Anterior cingulate cortex (tissue), 58 donors: ENCODE results near the gene ARHGAP33.
"Not testable (repeated sequence)": the region's sequence is repeated elsewhere in the genome, so short reads cannot be mapped to it uniquely, and the experiment has no call there.

ENCODE experiments used
- DNase-seq, 58 donors: peaks; one replicate each; lab custom pipeline; 2025; lab: John Stamatoyannopoulos, UW

The ARHGAP33 gene

DNA sequence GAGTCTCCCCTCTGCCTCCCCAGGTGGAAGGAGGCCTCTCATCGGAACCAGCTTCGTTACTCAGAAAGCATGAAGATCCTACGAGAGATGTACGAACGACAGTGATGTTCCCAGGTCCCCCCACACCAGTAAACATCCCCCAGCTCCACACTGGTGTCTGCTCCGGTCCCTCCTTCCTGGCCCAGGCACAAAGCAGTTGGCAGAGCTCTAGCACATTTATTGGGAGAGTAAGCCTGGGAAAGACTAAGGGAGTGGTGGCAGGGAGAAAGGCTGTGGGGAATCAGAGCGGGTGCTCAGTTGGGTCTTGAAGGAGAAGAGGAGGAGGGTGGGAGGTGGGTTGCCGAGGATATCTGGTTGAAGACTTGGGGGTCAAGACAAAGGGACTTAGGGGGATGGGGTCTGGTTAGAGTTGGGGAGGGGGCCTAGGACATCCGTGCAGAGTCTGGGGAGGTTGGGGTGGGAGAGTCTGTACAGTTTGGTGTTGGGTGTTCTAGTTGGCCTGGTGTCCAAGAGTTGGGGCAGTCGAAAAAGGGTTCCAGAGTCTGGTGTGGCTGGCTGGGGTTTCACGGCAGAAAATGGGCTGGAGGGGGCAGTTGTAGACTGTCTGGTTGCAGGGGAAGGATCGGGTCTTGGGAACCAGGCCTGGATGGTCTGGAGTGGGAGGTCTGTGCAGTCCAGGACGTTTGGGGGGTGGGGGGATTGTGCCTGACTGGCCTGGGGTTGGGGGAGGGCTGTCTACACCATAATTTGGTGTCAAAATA is 20.8 kb upstream of the ARHGAP33 start:
- no peak for DNase-seq

DNA sequence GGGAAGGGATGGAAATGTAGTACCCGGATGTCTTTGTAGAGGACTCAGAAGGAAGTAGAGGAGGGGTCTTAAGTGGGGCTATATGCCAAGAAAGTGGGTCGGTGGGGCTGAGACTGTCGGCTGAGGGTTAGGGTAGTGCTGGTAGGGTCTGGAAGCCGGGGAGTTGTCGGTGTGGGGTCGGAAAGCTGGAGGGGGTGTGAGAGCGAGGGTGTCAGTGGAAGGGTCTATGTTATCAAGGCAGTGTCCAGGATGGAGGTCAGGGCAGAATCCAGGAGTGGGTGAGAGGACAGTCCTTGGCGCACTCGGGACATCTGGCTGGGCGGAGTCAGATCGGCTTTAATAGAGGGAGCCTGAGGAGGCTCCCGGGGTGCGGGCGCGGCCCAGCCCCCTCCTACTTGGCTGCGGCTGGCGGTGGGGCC is 20.2 kb upstream of the ARHGAP33 start:
- no peak for DNase-seq

DNA sequence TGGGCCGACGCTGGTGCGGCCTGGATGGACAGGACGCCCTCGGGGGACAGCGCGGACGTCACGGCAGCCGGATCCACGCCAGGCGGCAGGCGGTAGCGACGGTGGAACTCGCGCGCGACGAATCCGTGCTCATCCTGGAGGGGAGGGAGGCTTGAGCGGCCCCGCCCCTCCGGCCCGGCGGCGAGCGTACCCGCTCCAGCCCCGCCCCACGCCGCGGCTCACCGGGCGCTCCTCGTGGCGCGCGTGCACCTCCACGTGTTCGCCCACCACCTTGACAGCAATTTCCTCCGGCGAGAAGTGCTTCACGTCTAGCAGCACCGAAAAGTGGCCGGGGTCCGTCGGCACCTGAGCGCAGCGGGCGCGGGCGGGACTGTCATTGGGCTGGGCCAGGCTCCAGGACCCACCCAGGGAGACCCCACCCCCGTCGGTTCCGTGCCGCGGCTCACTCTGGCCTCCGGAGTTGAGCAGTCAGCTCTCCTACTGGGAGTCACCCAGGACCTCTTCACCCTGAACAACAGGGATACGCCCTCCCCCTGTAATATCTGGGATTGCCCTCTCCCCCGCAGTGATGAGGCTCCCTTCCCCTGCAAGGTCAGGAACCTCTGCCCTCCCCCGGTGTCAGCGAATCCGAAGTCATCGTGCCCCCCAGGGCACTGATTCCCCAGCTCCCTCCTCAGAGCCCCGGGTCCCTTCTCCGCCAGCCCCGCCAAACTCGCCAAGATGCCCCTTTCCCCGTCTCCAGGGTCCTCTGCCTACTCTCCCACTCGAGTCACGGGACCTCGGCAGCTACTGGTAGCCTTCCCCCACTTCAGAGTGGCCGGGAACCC is 19.6 kb upstream of the ARHGAP33 start:
- no peak for DNase-seq

DNA sequence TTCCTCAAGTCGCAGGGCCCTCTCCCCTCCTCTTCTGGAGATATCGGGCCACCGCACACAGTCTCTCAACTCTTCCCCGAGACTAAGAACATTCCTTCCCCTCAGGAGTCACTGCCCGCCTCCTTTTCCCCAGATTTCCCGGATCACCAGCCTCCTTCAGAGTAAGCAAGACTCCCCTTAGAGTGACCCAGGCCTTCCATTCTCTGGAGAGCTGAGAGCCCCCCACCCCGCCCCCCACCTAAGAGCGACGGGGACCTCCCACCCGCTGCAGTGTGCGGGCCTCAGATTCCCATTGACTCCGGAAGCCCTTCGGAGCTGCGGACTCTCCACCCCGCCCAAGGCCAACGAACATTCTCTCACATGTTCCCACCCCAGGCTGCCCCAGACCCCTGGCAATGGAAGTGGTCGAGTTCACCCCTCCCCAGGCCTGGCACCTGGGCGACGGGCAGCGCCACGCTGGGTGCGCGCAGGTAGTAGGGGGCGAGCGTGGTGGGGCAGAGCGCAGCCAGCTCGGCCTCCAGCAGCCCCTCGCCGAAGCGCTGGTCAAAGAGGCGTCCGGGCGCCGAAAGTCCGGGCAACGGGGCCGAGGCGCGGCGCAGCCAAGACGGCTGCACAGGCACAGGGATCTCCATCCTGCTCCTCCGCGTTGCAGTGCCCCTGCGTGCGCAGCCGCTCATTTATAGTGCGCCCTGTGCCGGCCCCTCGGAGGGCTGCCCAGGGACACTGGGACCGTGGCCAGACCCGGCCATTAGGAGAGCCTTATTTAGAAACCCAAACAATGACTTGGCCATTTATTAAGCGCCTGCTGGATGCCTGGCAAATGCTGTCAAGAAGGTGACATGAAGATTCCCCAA is 18.8 kb upstream of the ARHGAP33 start, which contains the start of gene HSPB6:
TSS of gene HSPB6 (minus strand) at position 653 of the 854 bp plus-strand sequence. CDS start at position 632, 21 bp downstream.
- peak in 24 of 58 donors; percentile 13 to 52 (median 26) for DNase-seq

DNA sequence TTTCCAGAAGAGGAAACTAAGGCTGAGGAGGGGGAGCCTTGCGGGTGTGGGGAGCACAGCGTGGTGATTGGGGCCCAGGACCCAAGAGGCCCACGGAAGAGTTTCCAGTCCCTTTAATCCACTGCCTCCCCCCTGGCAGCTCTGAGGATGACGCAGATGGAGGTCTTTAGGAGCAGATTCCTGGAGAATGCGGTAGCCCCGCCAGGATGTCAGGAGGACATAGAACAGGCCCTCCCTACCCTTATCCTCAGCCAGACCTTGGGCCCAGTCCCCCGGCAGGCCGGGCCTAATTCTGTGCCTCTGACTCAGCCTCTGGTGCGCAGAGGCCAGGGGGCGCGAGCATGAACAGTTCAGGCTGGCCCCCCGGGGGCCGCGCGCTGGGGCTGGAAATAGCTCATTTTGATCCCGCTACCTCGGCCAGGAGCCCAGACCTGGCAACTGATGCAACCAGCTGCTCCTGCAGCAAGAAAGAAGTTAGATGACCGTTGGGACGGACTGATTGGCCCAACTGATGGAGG is 18.1 kb upstream of the ARHGAP33 start:
- DNase-seq = peak in 32 of 58 donors; percentile 52 to 85 (median 72)

DNA sequence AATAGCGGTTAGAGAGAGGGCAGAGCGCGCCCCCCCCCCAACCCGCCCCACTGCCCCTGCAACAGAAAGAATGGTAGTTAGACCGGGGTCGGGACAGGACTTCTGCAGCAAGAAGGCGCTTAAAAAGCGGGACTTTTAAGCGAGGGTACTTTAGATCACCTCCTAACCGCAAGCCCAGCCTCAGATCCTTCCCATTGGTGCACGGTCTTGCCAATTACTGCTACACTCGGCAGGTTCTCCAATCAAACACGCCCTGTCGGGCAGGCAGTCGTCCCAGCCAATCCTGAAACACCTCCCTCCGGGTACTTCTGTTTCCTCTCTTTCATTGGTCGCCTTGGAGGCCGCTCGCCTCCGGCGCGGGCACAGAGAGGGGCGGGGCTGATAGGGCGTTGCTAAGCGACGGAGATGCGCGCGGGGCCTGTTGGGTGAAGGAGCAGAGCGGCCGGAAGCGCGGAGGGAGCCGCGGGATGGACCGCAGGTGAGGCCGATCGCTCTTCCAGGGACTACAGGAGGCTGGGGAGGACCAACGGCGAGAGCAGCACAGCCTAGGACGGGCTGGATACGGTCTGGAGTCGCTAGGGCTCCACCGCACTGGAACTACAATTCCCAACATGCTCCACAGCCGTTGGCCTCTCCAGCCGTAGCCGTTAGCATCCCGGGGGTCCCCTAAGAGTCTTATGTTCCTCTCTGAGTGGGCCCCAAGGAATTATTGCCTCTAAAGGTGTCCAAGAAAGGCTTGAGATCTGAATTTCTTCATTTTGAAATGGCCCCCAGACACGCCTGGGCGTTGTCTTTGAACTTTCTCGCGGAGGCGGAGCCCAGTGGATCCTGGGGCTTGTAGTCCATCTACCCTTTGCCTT is 17.4 kb upstream of the ARHGAP33 start, which contains the start of gene PROSER3:
TSS of gene PROSER3 (plus strand) at position 428 of the 860 bp plus-strand sequence. CDS start at position 468, 40 bp downstream.
- peak; percentile 71 to 99 (median 98) for DNase-seq

DNA sequence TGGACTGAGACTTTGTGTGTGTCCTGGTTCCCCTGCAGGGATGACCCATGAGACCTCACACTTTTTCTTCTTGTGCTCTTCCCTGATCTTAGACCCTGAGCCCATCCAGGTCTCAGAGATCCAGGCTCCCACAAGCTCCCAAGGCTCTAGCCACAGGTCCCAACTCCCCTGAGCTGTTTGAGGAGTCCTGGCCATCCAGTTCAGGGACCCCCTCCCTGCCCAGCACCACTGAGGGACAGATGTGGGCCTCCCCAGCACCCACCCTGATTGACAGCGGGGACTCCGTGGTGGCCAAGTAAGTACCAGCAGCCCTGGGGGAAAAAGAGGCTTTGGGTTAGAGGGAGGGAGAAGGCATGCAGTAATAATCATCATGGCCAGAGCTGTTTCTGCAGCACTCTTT is 15.7 kb upstream of the ARHGAP33 start:
- no peak for DNase-seq

DNA sequence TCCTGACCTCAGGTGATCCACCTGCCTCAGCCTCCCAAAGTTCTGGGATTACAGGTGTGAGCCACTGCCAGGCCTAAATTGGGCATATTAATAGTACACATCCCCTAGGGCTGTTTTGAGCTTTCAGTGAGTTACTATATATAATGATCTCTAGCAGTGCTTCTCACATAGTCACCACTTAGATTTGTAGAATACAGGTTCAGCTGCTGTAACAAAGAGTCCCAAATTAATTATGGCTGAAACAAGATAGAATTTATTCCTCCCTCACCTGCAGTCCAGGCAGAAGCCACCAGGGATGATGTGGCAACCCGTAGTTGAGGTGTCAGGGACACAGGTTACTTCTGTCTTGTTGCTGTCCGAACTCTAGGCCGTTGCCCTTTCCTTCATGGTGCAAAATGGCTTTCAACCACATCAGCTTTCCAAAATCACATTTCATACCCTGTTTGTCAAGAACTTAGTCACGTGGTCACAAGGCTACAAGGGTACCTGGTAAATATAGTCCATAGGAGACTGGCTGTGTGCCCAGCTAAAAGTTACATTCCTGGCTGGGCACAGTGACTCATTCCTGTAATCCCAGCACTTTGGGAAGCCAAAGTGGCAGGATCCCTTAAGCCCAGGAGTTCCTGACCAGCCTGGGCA is 14.5 kb upstream of the ARHGAP33 start:
- no peak for DNase-seq

DNA sequence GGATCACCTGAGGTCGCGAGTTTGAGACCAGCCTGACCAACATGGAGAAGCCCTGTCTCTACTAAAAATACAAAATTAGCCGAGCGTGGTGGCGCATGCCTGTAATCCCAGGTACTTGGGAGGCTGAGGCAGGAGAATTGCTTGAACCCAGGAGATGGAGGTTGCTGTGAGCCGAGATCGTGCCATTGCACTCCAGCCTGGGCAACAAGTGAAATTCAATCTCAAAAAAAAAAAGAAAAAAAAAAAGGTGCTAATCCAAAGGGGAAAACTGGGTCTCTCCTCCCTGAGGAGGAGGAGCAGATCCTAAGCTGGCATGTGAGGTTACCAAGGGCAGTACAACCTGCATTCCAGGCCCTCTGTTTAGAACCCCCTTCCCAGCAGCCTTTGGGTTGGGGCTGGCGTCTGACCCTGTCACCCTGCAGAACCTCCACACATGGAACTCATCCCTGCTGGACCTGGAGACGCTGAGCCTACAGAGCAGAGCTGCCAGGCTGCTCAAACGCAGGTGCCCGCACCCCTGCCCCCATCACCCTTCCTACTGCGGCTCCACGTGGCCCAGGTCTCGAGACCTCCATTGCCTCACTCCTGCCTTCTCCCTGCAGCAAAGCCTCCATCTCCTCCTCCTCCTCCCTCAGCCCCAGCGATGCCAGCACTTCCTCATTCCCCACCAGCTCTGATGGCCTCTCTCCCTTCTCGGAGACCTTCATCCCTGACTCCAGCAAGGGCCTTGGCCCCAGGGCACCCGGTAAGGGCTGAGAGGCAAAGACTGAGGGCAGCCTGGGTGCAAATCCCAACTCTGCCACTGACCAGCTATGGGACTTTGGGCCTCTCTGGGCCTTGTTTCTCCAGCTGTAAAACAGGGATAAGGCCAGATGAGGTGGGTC is 10.7 kb upstream of the ARHGAP33 start:
- DNase-seq = no peak

DNA sequence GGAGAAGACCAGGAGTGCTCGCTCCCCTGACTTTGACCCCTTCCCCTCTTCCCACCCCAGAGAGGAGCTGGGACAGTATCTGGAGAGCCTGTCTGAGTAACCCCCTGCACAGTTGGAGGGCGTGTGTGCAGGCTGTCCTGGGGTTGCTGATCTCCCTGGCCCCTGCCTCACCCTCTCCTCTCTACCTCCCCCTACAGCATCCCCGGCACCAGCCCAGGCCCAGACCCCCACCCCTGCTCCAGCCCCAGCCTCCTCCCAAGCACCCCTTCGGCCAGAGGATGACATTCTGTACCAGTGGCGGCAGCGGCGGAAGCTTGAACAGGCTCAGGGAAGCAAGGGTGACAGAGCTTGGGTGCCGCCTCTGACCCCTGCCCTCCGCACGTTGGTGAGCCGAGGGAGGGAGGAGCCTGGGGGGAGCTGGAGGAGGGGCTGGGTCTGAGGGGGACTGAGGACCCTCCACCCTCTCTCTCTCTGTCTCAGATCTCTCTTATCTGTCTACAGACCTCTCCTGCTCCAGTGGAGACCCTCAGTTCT is 8.7 kb upstream of the ARHGAP33 start:
- no peak for DNase-seq

DNA sequence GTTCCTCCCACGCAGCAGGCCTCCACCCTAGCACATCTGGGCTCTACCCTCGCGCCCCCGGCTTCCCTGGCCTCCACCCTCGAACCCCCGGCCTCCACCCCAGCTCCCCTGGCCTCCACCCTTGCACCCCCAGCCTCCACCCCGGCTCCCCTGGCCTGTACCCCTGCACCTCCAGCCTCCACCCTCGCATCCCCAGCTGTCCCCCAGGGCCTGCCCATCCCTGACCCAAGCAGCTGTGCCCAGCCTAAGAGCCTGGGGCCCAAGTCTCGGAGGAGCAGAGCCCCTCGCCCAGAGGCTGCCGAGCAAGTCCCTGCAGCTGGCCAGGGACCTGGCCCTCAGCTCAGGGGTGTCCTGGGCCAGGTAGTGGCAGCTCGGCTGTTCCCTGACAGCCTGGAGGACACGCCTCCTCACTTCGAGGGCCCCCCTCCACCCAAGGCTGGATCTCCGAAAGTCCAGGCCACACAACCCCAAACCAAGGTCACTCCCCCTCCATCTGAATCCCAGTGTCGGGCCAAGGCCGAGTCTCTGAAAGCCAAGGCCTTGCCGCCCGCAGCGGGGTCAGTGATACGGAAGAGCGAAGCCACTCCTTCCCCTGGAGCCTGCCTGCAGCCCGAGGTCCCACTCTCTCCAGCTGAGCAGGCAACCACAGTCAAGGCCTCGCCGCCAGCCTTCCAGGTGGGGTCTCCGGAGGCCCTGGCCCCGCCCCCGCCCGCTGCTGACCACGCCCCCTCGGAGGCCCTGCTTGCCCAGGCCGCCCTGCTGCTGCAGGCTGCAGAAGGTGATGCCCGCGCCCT is 7.9 kb upstream of the ARHGAP33 start:
- DNase-seq = no peak

DNA sequence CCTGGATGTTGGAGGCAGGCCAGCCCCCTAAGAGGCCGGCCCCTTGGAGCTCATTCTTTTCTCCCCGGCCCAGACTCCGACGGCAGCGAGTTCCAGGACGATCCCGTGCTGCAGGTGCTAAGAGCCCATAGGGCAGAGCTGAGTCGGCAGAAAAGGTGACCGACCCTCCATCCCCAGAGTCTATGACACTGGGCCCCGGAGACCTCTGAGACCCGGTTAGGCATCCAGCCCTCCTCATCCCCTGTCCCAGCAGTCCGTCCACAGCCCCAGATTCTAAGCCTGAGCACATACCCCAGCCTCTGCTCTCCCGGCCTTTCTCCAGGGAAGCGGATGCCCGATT is 7.3 kb upstream of the ARHGAP33 start:
- DNase-seq = no peak

DNA sequence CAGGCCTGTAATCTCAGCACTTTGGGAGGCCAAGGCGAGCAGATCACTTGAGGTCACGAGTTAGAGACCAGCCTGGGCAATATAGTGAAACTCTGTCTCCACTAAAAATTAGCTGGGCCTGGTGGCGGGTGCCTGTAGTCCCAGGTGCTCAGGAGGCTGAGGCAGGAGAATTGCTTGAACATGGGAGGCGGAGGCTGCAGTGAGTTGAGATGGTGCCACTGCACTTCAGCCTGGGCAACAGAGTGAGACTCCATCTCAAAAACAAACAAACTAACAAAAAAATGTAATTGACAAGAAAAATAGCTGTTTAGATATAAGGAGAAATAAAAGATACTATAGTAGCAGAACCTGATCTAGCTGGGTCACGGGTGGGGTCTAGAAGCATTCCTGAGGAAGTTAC is 3.0 kb upstream of the ARHGAP33 start:
- not testable (repeated sequence) for DNase-seq

DNA sequence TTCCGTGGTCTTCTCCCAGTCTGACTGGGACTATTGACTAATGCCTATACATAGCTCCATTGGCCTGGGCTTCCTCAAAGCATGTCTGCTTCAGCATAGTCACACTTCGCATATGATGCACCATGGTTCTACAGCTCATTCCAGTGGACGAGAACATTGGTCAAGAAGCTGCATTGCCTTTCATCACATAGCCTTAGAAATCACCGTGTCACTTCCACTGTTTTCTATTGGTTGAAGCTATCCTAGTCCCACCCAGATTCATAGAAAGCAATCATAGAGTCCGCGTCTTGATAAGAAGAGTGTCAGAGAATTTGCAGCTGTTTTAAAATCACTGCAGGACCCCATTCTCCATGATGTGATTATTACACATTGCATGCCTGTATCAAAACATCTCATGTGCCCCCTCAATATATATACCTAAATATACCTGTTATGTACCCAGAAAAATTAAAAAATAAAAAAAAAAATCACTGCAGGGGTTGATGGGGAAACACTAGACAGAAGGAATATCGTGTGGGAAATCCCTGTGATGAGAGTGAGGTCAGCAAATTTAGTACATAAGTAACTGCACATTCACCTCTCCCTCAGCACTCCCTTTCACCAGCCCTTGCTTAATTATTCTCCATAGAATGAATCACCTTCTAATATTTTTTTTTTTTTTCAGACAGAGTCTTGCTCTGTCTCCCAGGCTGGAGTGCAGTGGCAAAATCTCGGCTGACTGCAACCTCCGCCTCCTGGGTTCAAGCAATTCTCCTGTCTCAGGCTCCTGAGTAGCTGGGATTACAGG is 2.2 kb upstream of the ARHGAP33 start:
- no peak for DNase-seq

DNA sequence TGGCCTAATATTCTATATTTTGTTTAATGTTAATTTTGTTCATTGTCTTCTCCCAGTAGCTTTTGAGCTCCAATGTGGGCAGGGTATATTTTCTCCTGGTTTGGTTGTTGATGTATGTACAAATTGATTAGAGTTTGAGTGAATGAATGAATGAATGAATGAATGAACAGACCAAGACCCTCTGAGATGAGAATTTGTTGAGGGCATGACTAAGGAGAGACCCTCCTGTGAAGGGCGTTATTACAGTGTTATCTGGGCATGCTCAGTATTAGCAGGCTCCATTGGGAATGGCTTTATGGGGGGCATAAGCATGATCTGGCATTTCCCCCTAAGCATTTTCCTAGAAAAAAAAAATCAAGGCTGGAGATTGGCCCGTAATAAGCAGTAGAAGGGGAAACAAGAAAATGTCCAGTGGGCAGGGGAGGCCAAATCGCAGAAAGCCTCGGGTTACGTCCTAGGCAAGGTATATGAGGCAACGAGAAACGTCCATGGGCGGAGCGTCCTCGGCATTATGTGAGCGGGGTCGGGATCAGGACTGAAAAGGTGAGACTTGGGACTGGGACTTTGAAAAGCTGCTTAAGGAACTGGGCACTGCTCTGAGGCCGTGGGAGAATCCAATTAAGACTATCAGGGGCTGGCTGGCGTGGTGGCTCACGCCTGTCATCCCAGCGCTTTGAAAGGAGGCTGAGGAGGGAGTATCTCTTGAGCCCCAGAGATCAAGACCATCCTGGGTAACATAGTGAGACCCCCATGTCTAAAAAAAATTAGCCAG is 904 bp upstream of the ARHGAP33 start:
- no peak for DNase-seq

DNA sequence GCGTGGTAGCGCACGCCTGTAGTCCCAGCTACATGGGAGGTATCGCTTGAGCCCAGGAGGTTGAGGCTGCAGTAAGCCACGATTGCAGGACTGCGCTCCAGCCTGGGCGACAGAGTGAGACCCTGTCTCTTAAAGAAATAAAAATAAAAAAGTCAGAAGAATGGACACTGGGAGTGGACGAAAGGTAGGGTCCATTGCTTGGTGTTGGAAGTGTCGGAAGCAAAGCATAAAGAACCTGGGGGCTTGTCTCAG is 392 bp upstream of the ARHGAP33 start:
- DNase-seq = no peak
